ENCODE measurements around the gene IDS.
"Not testable (repeated sequence)": the region's sequence is repeated elsewhere in the genome, so short reads cannot be mapped to it uniquely, and the experiment has no call there.

IDS gene

DNA sequence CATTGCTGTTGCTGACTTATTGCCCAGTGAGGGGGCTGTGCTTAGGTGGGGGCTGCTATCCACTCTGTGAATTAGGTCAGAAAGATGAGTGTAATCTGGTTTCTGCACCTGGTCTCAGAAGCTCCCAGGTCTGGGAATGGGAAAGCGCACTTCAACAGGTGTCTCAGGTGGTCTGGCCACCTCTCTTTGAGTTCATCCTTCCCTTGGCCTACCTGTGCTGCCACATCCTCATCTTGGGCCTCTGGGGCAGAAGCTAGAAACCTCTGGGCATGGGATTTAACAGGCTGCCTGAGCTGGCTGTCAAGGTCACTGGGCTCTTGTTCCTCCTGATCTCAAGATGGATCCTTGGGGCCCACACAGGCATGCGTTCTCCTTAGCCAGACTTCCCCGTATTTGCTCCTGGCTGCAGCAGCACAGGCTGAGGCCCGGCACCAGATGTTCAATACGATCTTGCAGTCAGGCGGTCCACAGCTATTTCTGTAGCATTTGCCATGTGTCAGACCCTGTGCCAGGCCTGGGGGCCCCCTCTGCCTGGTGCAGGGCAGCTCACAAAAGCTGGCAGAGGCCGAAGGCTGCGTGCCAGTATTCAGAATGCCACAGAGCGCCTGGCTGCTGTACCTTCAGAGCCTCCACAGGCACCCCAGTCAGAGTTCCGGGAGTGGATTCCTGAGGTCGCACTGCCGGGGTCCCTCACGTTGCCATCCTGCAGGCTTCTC, 21.4 kb upstream of the IDS start:
- not testable (repeated sequence) for DNase-seq

DNA sequence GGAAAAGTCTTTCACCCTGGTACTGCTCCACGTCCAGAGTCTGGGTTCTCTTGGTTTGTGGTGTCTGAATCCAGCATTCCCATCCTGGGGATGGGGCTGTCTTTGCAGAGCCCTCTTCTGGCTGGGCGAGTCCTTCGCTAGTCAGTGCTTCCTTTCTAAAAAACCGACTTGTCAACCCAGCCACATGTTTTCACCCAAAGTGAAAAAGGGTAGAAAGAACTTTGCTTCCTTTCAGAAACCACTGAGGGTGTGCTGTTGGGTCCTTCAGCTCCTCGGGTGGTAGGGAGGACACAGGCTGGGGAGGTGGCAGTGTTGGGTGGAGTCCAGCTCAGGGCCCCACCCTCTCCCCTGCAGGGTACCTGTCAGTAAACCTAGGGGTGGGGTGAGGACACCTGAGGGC, 20.8 kb upstream of the IDS start:
- DNase-seq: not testable (repeated sequence)

DNA sequence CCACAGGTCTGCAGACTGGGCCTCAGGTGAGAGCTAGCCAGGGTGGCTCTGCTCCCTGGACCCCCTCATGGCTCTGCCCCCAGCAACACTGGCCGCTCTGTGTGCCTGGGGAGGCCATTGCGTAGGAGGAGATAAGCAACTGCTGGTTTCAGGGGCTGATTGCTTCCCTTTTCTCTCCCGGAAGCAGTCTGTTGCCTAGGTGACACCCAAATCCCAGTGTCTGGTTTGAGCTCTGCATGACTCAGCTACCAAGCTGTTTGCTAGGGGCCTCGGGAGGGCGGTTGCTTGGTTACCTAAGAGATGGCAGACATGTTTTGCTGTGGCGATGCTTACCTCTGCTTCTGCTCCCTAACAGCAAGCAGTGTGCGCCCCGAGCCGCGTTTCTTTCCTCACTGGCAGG, 20.3 kb upstream of the IDS start:
- DNase-seq: not testable (repeated sequence)

DNA sequence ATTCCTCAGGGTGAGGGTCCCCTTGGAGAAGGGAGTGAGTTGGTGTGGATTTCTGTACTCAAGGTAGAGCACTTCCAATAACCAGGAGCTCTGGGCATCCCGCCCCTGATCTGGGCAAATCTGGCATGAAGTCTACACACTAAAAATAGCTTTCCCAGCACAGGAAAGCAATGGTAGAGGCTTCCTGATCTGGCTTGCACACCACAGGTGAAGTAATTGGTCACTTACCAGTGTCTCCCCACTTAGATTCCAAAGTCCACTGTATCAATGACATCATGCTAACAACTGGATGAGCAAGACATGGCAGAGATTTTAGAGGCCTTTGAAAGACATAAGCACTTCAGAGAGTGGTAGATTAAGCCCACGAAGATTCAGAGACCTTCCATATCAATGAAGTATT, 17.8 kb upstream of the IDS start:
- DNase-seq: no peak

DNA sequence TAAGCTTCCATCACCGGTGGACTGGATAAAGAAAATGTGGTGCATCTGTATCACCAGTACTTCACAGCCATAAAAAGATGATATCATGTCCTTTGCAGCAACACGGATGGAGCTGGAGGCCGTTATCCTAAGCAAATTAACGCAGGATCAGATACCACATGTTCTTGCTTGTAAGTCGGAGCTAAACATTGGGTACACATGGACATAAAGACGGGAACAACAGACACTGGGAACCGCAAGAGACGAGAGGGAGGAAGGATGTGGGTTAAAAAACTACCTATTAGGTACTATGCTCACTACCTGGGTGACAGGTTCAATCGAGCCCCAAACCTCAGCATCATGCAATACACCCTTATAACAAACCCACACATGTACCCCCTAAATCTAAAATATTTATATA, 16.3 kb upstream of the IDS start:
- no peak for DNase-seq

DNA sequence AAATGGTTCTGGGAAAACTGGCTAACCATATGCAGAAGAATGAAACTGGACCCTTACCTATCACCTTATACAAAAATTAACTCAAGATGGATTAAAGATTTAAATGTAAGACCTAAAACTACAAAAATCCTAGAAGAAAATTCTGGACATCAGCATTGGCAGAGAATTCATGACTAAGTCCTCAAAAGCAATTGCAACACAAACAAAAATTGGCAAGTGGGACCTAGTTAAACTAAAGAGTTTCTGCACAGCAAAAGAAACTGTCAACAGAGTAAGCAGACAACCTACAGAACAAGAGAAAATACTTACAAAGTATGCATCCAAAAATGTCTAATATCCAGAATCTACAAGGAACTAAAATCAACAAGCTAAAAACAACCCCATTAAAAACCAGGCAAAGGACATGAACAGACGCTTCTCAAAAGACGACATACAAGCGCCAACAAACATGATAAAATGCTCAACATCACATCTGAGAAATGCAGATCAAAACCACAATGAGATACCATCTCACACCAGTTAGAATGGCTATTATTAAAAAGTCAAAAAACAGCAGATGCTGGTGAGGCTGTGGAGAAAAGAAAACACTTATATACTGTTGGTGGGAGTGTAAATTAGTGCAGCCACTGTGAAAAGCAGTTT, 15.7 kb upstream of the IDS start:
- DNase-seq: not testable (repeated sequence)

DNA sequence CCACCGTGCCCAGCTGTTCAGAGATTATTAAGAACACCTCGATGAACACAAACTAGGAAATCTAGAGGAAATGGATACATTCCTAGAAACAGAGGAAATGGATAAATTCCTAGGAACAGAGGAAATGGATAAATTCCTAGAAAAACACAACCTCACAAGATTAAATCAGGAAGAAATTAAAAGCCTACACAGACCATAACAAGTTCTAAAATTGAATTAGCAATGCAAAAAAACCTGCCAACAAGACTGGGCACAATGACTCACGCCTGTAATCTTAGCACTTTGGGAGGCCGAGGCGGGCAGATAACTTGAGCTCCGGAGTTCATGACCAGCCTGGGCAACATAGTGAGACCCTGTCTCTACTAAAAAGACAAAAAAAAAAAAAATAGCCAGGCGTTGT, 13.1 kb upstream of the IDS start:
- no peak for DNase-seq

- no peak for DNase-seq
These were observed 12.2 kb upstream of the IDS start for GRCh38 chrX:149517308-149517707.

DNA sequence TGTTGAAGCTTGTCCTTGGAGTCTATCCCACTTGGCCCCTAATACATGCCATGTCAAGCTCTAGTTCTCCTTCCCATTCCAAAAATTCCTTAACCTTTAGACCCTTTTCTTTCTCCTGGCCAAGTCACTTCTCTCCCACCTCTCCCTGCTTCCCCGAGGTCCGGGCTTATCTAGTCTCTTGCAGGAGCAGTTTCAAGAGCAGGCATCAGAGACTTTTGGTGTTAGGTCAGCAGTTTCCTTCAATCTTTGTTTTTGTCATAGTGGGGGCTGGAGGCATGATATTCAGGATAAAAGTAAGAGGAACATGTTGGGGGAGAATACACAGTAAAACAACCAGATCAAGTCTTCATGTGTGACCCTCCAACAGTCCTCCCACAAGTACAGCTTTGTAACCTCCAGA, 11.5 kb upstream of the IDS start:
- no peak for DNase-seq

DNA sequence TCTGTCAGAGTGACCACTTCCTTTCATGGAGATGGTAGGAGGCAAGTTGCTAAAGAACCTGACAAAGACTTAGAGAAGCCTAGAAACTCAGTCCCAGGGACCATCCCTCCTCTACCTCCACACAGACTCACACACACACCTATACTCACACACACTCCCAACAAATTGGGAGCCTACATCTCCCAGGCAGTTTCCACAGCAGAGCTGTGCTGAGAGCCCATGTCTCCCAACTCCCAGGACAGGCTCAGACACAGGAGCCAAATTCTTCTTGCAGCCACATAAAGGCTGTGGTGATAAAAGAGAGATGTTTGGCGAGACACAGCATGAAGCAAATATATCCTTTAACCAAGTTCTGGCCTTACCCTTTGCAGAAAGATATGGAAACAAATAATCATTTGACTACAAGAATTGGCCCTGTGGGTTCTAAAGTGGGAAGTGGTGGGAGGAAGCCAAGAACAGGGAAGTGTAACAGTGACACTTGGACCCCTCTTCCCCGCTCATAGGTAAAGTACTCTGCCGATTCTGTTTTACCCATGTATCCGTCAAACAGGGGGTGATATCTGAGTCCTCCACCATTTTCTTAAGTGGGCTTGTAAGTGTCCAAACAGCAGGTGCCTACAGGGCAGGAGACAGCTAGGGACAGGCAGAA, 11.0 kb upstream of the IDS start:
- no peak for DNase-seq

DNA sequence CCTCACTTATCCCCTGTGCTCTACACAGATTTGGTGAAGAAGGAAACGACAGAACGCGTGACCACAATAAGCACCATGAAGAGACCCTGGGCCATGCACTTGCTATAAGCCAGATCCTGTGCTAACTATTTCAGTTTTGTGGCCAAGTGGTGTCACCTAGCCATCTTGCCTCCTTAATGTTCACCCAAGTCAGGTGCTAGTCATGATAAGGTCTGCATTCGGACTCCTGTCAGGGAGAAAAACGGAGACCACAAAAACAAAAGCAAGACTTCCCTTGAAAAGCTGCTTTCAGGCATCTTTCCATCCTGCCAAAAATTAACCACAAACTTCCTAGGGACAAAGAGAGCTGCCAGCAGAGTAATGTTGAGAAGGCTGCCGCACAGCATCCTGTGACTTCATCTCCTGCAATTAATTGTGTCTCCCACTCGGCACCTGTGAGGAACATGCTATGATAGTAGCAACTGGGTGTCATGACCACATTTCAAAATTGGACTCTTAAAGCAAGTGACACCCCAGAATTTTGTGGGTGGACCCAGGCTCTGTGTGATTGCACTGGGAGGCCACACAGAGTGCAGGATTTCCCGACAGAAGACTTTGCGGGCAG, 8.8 kb upstream of the IDS start:
- DNase-seq: no peak

- DNase-seq: no peak
These were observed 7.2 kb upstream of the IDS start for GRCh38 chrX:149512225-149512885.

GRCh38 chrX:149511081-149511480, 6.0 kb upstream of the IDS start:
- no peak for DNase-seq

GRCh38 chrX:149510386-149510785, 5.3 kb upstream of the IDS start:
- DNase-seq: no peak

DNA sequence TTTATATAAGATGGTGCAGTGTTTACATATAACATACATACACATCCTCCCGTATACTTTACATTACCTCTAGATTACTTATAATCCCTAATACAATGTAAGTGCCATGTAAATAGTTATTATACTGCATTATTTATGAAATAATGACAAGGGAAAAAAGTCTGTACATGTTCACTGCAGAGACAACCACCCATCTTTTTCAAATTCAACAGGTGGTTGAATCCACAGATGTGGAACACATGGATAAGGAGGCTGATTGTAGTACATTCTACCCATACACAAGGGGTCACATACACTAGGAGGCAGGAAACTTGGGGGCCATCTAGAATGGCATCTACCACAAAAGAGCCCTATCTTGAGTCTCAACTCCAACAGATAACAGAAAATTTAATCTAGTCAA, 3.4 kb upstream of the IDS start:
- no peak for DNase-seq

DNA sequence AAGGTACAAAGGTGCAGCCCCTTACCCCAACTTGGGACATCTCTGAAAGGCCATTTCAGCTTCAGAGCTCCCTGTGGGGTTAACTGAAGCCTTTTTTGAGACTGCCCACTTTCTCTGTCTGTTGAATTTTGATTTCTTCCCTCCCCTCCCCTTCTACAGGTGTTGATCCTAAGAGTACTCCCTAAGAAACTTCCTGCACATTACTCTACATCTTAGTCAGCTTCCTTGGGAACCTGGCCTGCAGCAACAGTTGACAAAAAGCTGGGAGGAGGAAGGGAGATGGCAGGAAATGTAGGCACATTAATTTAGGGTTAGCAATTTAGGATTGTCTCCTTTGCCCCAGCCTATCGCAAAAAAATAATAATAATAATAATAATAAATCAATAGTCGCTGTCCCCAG, 1.2 kb upstream of the IDS start:
- DNase-seq: no peak

- no peak for DNase-seq
These were observed 565 bp upstream of the IDS start for GRCh38 chrX:149505671-149506070.

GRCh38 chrX:149504226-149504914, 736 bp downstream of the IDS start:
- DNase-seq: no peak

- DNase-seq: not testable (repeated sequence)
These were observed 1.7 kb downstream of the IDS start for GRCh38 chrX:149503446-149503845.

- not testable (repeated sequence) for DNase-seq
These were observed 2.2 kb downstream of the IDS start for GRCh38 chrX:149502923-149503322.

DNA sequence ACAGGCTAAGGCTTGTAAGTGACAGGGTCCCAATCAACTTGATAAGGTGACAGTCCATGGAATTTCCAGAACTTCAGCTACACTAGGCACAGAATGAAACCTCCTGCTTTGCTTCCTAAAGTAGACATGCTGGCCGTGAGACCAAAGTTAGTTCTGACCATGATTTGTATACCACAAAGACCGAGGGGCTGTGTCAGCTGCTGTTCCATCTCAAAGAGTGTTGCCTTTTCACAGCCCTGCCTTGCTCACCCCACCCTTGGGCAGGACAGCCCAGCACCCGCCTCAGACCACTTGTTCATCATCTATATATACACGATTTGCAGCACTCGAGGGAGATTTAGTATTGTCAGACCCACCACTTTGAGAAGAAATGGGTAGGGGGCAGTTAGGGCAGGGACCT, 5.3 kb downstream of the IDS start:
- DNase-seq: no peak

GRCh38 chrX:149498767-149499166, 6.3 kb downstream of the IDS start:
- DNase-seq: no peak

DNA sequence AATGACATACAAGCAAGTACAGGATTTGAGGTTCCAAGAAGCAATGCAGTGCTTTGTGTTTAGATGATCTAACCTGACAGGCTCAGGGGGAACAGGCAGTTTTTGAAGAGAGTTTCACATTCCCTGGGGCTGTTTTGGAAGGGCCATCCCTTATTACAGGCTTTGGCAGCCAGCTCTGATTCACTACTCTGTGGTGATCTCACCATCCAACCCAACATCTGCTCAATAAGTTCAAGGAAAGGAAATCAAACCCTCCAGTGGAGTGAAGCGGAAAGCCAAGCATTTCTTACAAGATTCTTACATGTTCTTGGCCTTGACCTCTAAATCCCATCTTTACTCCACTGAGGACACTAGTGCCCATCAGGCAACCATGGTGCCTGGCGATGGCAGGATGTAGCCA, 7.5 kb downstream of the IDS start:
- no peak for DNase-seq
